H1 (cell line): Measurements from ENCODE around the gene ASS1. TPM values are rescaled to one million over a fixed set of nuclear protein-coding genes. Genes with fewer than 3 reads are reported as not detected.

Experiments used
- CTCF ChIA-PET: fragments of 300-600 bp; sonication (Branson Sonifier 250); formaldehyde crosslinking; loops from one replicate; lab custom pipeline; 2021; ENCODE audit not compliant: partially characterized antibody; lab: Charles Lee
- POLR2A ChIA-PET: fragments of 300-600 bp; sonication (Branson Sonifier 250); formaldehyde crosslinking; loops from one replicate; lab custom pipeline; 2021; ENCODE audit warnings: inconsistent platforms; ENCODE audit not compliant: partially characterized antibody; lab: Charles Lee
- DNase-seq, 2 experiments: peaks; one replicate each; pipeline versions ENCODE4 v3.0.0 to v3.0.0-alpha.2; 2010 to 2022; ENCODE audit warnings: low spot score in 2 of 2, low read depth in 1 of 2, mixed read lengths in 1 of 2
- FAIRE-seq: peaks from 2 replicates; lab custom pipeline; 2011; peaks lifted over from hg19 to GRCh38; lab: Jason Lieb, UNC
- H2AFZ ChIP-seq: 2 replicates; pipeline ENCODE4 v1.8.1; 2012; ENCODE audit warnings: low read length, inconsistent platforms
- H2AK5ac ChIP-seq: 2 replicates; pipeline ENCODE4 v1.6.1; 2013; ENCODE audit warnings: low read depth, low read length
- H2BK120ac ChIP-seq: replicated peaks from 2 replicates; pipeline ENCODE3; 2013; ENCODE audit warnings: low read depth, low read length, inconsistent platforms
- H2BK12ac ChIP-seq: 2 replicates; pipeline ENCODE4 v1.6.1; 2013; ENCODE audit warnings: low read depth, low read length
- H2BK15ac ChIP-seq: 2 replicates; pipeline ENCODE4 v1.6.1; 2013; ENCODE audit warnings: low read length
- H2BK20ac ChIP-seq: 2 replicates; pipeline ENCODE4 v1.6.1; 2013; ENCODE audit warnings: low read length
- H2BK5ac ChIP-seq: 2 replicates; pipeline ENCODE4 v1.6.1; 2013; ENCODE audit warnings: low read depth, low read length
- H3K14ac ChIP-seq: 2 replicates; pipeline ENCODE4 v1.6.1; 2013; ENCODE audit warnings: inconsistent platforms; ENCODE audit not compliant: insufficient read length
- H3K18ac ChIP-seq: 2 replicates; pipeline ENCODE4 v1.6.1; 2013; ENCODE audit warnings: low read length; ENCODE audit errors: extremely low read depth
- H3K23ac ChIP-seq: 2 replicates; pipeline ENCODE4 v1.6.1; 2013; ENCODE audit warnings: inconsistent platforms; ENCODE audit not compliant: insufficient read length
- H3K23me2 ChIP-seq: 2 replicates; pipeline ENCODE4 v1.6.1; 2013; ENCODE audit warnings: low read depth, low read length
- H3K27ac ChIP-seq: 2 replicates; pipeline ENCODE4 v1.6.1; 2011; ENCODE audit warnings: low read depth, low read length, inconsistent platforms
- H3K27me3 ChIP-seq, 4 experiments: replicated peaks in 1 of 4; 1 replicate in 1 of 4; 2 replicates in 3 of 4; pipeline versions ENCODE4 v1.6.1 to v1.8.1; 2011 to 2013; ENCODE audit warnings: low read length in 3 of 4, mild to moderate bottlenecking in 3 of 4, inconsistent platforms in 2 of 4, mixed read lengths in 2 of 4, moderate library complexity in 1 of 4; ENCODE audit not compliant: control insufficient read depth in 3 of 4, insufficient read depth in 3 of 4; ENCODE audit errors: extremely low read depth in 1 of 4
- H3K36me3 ChIP-seq, 4 experiments: 2 replicates each; pipeline versions ENCODE4 v1.6.1 to v1.8.1; 2011 to 2013; ENCODE audit warnings: mild to moderate bottlenecking in 4 of 4, low read length in 3 of 4, moderate library complexity in 2 of 4, control low read depth in 1 of 4, inconsistent platforms in 1 of 4; ENCODE audit not compliant: insufficient read depth in 4 of 4, control insufficient read depth in 2 of 4
- H3K4ac ChIP-seq: replicated peaks from 2 replicates; pipeline ENCODE3; 2013; ENCODE audit warnings: low read length, low read depth, mixed read lengths, inconsistent platforms; ENCODE audit not compliant: insufficient read length
- H3K4me1 ChIP-seq, 4 experiments: replicated peaks in 1 of 4; 1 replicate in 1 of 4; 2 replicates in 3 of 4; pipeline versions ENCODE4 v1.6.1 to v1.8.1; 2011 to 2013; ENCODE audit warnings: low read length in 3 of 4, inconsistent platforms in 2 of 4, mixed read lengths in 1 of 4; ENCODE audit not compliant: insufficient read depth in 4 of 4, control insufficient read depth in 3 of 4
- H3K4me2 ChIP-seq, 2 experiments: 2 replicates each; pipeline versions ENCODE4 v1.6.1 to v1.8.1; 2011 to 2013; ENCODE audit warnings: low read depth in 2 of 2, low read length in 2 of 2, control low read depth in 1 of 2, inconsistent platforms in 1 of 2, mild to moderate bottlenecking in 1 of 2; ENCODE audit not compliant: insufficient read depth in 1 of 2
- H3K4me3 ChIP-seq, 4 experiments: fragments of 200-600, 300-600 bp in 1 of 4; sonication (generic), shearing (Covaris generic), sonication (Bioruptor Twin) in 1 of 4; 2 replicates each; pipeline versions ENCODE4 v1.5.1 to v1.8.1; 2011 to 2016; ENCODE audit warnings: low read length in 4 of 4, low read depth in 3 of 4, control low read depth in 2 of 4, inconsistent platforms in 2 of 4, mild to moderate bottlenecking in 2 of 4, mixed read lengths in 1 of 4, moderate library complexity in 1 of 4; ENCODE audit not compliant: insufficient read depth in 2 of 4; ENCODE audit errors: extremely low read depth in 1 of 4
- H3K56ac ChIP-seq: replicated peaks from 2 replicates; pipeline ENCODE3; 2013; ENCODE audit warnings: low read depth, mild to moderate bottlenecking, mixed read lengths, low read length, inconsistent platforms; ENCODE audit not compliant: insufficient read length
- H3K79me1 ChIP-seq: 2 replicates; pipeline ENCODE4 v1.6.1; 2013; ENCODE audit warnings: low read depth, low read length, control low read depth
- H3K79me2 ChIP-seq, 2 experiments: 2 replicates each; pipeline versions ENCODE4 v1.6.1 to v1.8.1; 2012 to 2013; ENCODE audit warnings: low read length in 2 of 2, mild to moderate bottlenecking in 2 of 2, inconsistent platforms in 1 of 2; ENCODE audit not compliant: insufficient read depth in 2 of 2, control insufficient read depth in 1 of 2
- H3K9ac ChIP-seq, 4 experiments: replicated peaks in 1 of 4; 1 replicate in 1 of 4; 2 replicates in 3 of 4; pipeline versions ENCODE4 v1.6.1 to v1.8.1; 2011 to 2013; ENCODE audit warnings: low read depth in 3 of 4, low read length in 3 of 4, control low read depth in 2 of 4, mild to moderate bottlenecking in 2 of 4, moderate library complexity in 2 of 4, inconsistent platforms in 1 of 4; ENCODE audit errors: extremely low read depth in 1 of 4
- H3K9me3 ChIP-seq, 2 experiments: 2 replicates each; pipeline versions ENCODE4 v1.6.1 to v1.8.1; 2012 to 2013; ENCODE audit warnings: mild to moderate bottlenecking in 2 of 2, moderate library complexity in 2 of 2, control low read depth in 1 of 2, inconsistent platforms in 1 of 2, low read depth in 1 of 2, low read length in 1 of 2, mixed read lengths in 1 of 2; ENCODE audit not compliant: insufficient read depth in 2 of 2
- H4K20me1 ChIP-seq, 2 experiments: replicated peaks in 1 of 2; 2 replicates each; pipeline versions ENCODE3 to v1.8.1; 2011 to 2013; ENCODE audit warnings: inconsistent platforms in 2 of 2, low read length in 2 of 2, mild to moderate bottlenecking in 1 of 2; ENCODE audit not compliant: insufficient read depth in 2 of 2, control insufficient read depth in 1 of 2
- H4K5ac ChIP-seq: 2 replicates; pipeline ENCODE4 v1.6.1; 2013; ENCODE audit warnings: low read length, low read depth, mixed read lengths, inconsistent platforms; ENCODE audit not compliant: insufficient read length
- H4K8ac ChIP-seq: 2 replicates; pipeline ENCODE4 v1.8.0; 2013; ENCODE audit warnings: mild to moderate bottlenecking, moderate library complexity, low read length, inconsistent platforms; ENCODE audit not compliant: insufficient read depth; ENCODE audit errors: extremely low read depth
- H4K91ac ChIP-seq: replicated peaks from 2 replicates; pipeline ENCODE3; 2013; ENCODE audit warnings: low read length, mixed read lengths, inconsistent platforms; ENCODE audit not compliant: insufficient read length
- ASH2L ChIP-seq: fragments of 200-600, 300-600 bp; sonication (generic); IDR thresholded peaks from one replicate; pipeline ENCODE4 v1.7.1; 2017; ENCODE audit warnings: low read length
- BACH1 ChIP-seq: IDR thresholded peaks from 2 replicates; pipeline ENCODE4 v1.6.1; 2012; ENCODE audit warnings: low read length, improper control_type of control experiment
- BCL11A ChIP-seq, 2 experiments: IDR thresholded peaks; one replicate each; pipeline ENCODE4 v1.6.1; 2011; ENCODE audit warnings: low read depth in 2 of 2, low read length in 2 of 2, mild to moderate bottlenecking in 2 of 2
- SAP30 ChIP-seq: fragments of 300-600 bp; sonication (generic); IDR thresholded peaks from 2 replicates; pipeline ENCODE4 v1.7.1; 2012; ENCODE audit warnings: low read length, moderate library complexity, mild to moderate bottlenecking, inconsistent platforms; ENCODE audit not compliant: insufficient read depth, insufficient replicate concordance
- WGBS, 2 experiments: shearing (Covaris generic) in 1 of 2; methylation state at CpG; one replicate each; pipeline versions ENCODE4 v1.1.6 to v1.1.7; 2013 to 2015; ENCODE audit warnings: low lambda C conversion rate in 2 of 2, mixed read lengths in 2 of 2, inconsistent platforms in 1 of 2, low coverage in 1 of 2, missing lambda C conversion rate in 1 of 2; ENCODE audit not compliant: insufficient replicate concordance in 2 of 2, insufficient coverage in 1 of 2, insufficient read length in 1 of 2; ENCODE audit errors: extremely low coverage in 1 of 2, missing lambda C conversion rate in 1 of 2; 5-methylcytosine and 5-hydroxymethylcytosine counted together
- polyA plus RNA-seq, 7 experiments: library from polyadenylated mRNA; depleted of rRNA in 3 of 7; stranded (reverse) in 5 of 7; unstranded in 2 of 7; fragments of >200 nt in 5 of 7; fragments of 200-250 nt in 2 of 7; gene quantifications; 1 replicate in 5 of 7; 2 replicates in 1 of 7; 4 replicates in 1 of 7; pipeline versions ENCODE4 v1.2.1 to v1.2.3, GENCODE V29; 2011 to 2013; ENCODE audit warnings: missing spikeins in 2 of 7, mixed read lengths in 2 of 7
- total RNA-seq: library from RNA; stranded (reverse); fragmentation: NEBNext Ultra II Directional; extraction: Animal tissue kit (Norgen Biotek cat#: 25700); gene quantifications from 2 replicates; pipeline ENCODE4 v1.2.1, GENCODE V29; 2021
- TF ChIP-seq, protein P1 (sequence below): IDR thresholded peaks from 2 replicates; pipeline ENCODE4 v1.6.1; 2012; ENCODE audit warnings: inconsistent platforms
- TF ChIP-seq, protein P2 (sequence below): IDR thresholded peaks from 2 replicates; pipeline ENCODE4 v1.6.1; 2011; ENCODE audit warnings: low read depth, mild to moderate bottlenecking, low read length; ENCODE audit not compliant: insufficient read depth

ASS1 gene
- total and polyA plus RNA-seq, 2 of the 8 experiments (the other 6 are each of a cell fraction or from before 2014, with no cell fraction given), result 108 to 296 TPM

DNA sequence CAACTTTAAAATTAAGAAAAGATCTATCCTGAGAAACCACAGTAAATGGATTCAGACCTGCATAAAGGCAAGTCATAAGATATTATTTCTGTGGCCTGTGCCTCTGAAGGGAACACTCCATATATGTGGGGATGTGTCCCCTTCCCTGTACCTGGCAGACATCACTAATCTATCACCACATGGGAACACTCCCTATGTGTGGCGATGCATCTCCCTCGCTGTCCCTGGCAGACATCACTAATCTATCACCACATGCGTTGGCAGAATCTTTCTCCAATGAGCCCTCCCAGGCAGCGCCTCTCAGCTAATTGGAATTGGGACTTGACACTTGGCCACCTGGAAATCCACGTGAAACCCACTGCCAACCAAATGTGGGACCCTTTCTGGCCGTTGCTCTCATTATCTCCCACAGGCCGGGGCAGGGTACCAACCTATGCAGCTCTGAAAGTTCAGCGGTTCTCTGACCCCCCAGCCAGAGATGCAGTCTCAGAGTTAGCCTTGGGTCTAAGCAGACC, 25.2 kb upstream of the ASS1 start:
- no peak overlapping the region for H3K18ac ChIP-seq
- H3K4ac ChIP-seq, result no peak overlapping the region
- DNase-seq (no peak), FAIRE-seq (no peak)
- H2BK120ac ChIP-seq, result no peak overlapping the region
- H3K27ac ChIP-seq, result no peak overlapping the region
- H3K27me3 ChIP-seq, result no peaks in the 10 kb centered on the region; a peak in 1 of 7 replicates
- TF ChIP-seq, protein P1, sequence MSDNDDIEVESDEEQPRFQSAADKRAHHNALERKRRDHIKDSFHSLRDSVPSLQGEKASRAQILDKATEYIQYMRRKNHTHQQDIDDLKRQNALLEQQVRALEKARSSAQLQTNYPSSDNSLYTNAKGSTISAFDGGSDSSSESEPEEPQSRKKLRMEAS, result peak; percentile 45; the same call in 1 of the 2 replicates
- TF ChIP-seq BACH1 (no peak), SAP30 (no peak), BCL11A (IDR thresholded peaks at IDR 0.05; ENCODE audit: low read depth in 2 of 2, low read length in 2 of 2) (no peak), ASH2L (no peak)
- TF ChIP-seq, protein P2, sequence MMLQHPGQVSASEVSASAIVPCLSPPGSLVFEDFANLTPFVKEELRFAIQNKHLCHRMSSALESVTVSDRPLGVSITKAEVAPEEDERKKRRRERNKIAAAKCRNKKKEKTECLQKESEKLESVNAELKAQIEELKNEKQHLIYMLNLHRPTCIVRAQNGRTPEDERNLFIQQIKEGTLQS, result no peak
- no peaks in the 10 kb centered on the region for H3K79me2 ChIP-seq
- H3K4me1 ChIP-seq, result peaks cover 6 to 15% (median 9%) of the 10 kb centered on the region in 4 experiments; a peak in 6 of 7 replicates
- H4K5ac ChIP-seq, result no peak overlapping the region
- H3K56ac ChIP-seq, result no peak overlapping the region
- no peak overlapping the region for H4K91ac ChIP-seq
- no peak overlapping the region for H2AFZ ChIP-seq
- no peaks in the 10 kb centered on the region for H3K23me2 ChIP-seq
- H2BK5ac ChIP-seq, result no peak overlapping the region
- no peaks in the 10 kb centered on the region for H4K20me1 ChIP-seq
- no peak overlapping the region for H3K4me2 ChIP-seq
- no peak overlapping the region for H2BK15ac ChIP-seq
- no peaks in the 10 kb centered on the region for H3K36me3 ChIP-seq
- no peak overlapping the region for H2BK20ac ChIP-seq
- no peak overlapping the region for H2AK5ac ChIP-seq
- peaks cover 0 to 2% of the 10 kb centered on the region in 2 experiments; a peak in 1 of 4 replicates for H3K9me3 ChIP-seq
- WGBS, 2 experiments, result 90% methylated on average over 8 of the region's 8 CpGs; no CpG with 5 or more reads in 1 of the 2 experiments
- no peak overlapping the region for H3K4me3 ChIP-seq
- no peak overlapping the region for H4K8ac ChIP-seq
- no peak overlapping the region for H2BK12ac ChIP-seq
- no peak overlapping the region for H3K14ac ChIP-seq
- POLR2A ChIA-PET, result interaction anchor here (4.1 kb wide), 1 partner anchor 28 kb away, joined by 31 read pairs; no protein-coding TSS in a partner anchor
- H3K9ac ChIP-seq, result no peak overlapping the region
- no peaks in the 10 kb centered on the region for H3K79me1 ChIP-seq
- CTCF ChIA-PET, result interaction anchor here (0.6 to 3.4 kb wide), 4 partner anchors 13 to 265 kb away, joined by 3 to 12 read pairs (median 4); no protein-coding TSS in a partner anchor
- no peak overlapping the region for H3K23ac ChIP-seq
